ENCODE measurements around the gene RTCB. TPM values are rescaled to one million over a fixed set of nuclear protein-coding genes. Genes with fewer than 3 reads are reported as not detected.

Gene RTCB
- total and polyA plus RNA-seq, 2 of the 13 experiments (the other 11 are each of a cell fraction or from before 2014, with no cell fraction given) = 108 to 167 TPM

GRCh38 chr22:32411829-32412592, at the start of gene RTCB (continued):
- TF ChIP-seq PRDM15 (CRISPR knock-in tag; IDR thresholded peaks at IDR 0.05) (peak; percentile 59; the same call in 1 of the 2 replicates), SALL2 (CRISPR knock-in tag; IDR thresholded peaks at IDR 0.05) (0 out of 2 replicates have a peak, but pooled peaks have one; percentile 47), POLR2AphosphoS2 (IDR thresholded peaks at IDR 0.05; ENCODE audit: low read depth, low read length) (no peak), ZNF597 (CRISPR knock-in tag; IDR thresholded peaks at IDR 0.05) (no peak), FOXO1 (CRISPR knock-in tag; IDR thresholded peaks at IDR 0.05) (no peak), TEF (CRISPR knock-in tag; IDR thresholded peaks at IDR 0.05) (no peak; the same call in 1 of the 2 replicates), ZNF746 (CRISPR knock-in tag; IDR thresholded peaks at IDR 0.05) (peak; percentile 19; the same call in 1 of the 2 replicates), ZNF292 (CRISPR knock-in tag; IDR thresholded peaks at IDR 0.05; ENCODE audit: borderline replicate concordance, low read depth) (no peak), ZNF574 (CRISPR knock-in tag; IDR thresholded peaks at IDR 0.05) (peak; percentile 68), THRA (CRISPR knock-in tag; IDR thresholded peaks at IDR 0.05; ENCODE audit: borderline replicate concordance) (no peak), ZNF589 (CRISPR knock-in tag; conservative IDR thresholded peaks at IDR 0.05) (no peak), UBTF (CRISPR knock-in tag; IDR thresholded peaks at IDR 0.05) (peak; percentile 72; the same call in 1 of the 2 replicates)
